Stimulated activated CD8-positive, alpha-beta memory T cell treated with anti-CD3 and anti-CD28 coated beads, Interleukin-2, amount 100 ng/mL, for 48 hours (primary cell): Measurements from ENCODE around the gene INAVA.
A peak's percentile ranks its signal among the peaks of the same experiment; 100 is the strongest.

Experiments used
- DNase-seq, 2 donors: peaks; one replicate each; pipeline ENCODE4 v3.0.0-alpha.2; 2020; ENCODE audit warnings: low read depth in 2 of 2

INAVA gene, protein sequence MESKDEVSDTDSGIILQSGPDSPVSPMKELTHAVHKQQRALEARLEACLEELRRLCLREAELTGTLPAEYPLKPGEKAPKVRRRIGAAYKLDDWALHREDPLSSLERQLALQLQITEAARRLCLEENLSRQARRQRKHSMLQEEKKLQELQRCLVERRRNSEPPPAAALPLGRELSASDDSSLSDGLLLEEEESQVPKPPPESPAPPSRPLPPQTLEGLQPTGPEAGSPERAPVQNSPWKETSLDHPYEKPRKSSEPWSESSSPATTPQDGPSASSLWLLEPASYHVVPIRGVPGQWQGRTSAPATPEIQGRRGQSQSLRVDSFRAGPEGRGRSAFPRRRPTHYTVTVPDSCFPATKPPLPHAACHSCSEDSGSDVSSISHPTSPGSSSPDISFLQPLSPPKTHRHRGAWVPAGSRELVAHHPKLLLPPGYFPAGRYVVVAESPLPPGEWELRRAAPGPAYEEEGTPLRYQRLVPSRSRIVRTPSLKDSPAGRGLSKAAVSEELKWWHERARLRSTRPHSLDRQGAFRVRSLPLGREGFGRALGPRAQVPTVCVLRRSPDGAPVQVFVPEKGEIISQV

DNA sequence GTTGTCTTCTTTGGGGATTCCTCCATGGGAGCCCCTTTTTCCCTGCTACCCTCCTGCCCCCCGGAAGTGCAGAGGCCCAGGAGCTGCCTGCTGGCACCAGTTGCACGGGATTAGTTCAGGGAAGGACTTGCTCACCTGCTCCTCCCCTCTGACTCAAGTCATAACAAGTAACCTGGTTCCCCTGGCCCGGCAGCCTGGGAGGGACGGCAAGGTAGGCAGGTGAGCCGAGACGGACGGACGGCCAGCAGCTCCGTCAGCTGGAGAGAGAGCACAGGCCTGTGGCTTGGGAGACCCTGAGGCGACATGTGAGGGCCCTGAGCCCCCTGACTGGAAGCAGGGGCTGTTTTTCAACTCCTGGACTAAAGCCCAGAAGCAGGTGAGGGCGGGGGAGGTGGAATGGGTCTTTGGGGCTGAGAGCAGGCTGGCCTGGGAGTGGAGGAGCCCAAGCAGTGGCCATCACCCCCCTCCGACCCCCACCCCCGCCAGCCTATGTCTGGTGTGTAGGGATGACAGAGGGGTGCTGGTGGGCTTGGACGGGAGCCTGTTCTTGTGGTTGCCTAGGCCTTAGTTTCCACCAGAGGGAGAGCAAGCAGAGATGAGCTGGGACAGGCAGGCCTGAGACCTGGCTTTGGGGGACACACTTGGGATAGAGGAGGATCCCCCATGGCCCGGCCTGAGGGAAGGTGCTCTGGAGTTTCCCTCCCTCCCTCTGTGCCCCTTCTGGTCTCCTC lies at the start of gene INAVA:
Gene INAVA, plus strand, starts transcription at position 189 of the 731 bp plus-strand sequence. CDS start 3,501 bp downstream, outside the sequence.
- no peak for DNase-seq

DNA sequence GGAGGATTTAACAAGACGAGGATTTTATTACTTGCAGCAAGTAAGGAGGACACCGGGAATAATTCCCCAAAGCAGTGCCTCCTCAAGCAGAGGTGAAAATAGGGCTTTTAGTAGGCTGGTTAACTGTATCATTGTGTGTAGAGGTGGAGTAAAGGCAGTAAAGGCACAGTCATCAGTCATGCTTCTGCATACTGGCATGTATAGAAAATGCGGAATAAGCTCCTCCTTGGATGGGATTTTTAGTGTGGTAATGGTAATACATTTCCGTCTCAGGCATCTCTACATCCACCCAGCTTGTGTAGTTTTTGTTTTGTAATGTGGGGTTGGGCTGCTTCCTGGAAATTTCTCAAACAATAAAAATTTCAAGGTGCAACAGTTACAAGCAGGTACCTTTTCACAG lies 49.3 kb upstream of the INAVA start:
- DNase-seq = no peak

DNA sequence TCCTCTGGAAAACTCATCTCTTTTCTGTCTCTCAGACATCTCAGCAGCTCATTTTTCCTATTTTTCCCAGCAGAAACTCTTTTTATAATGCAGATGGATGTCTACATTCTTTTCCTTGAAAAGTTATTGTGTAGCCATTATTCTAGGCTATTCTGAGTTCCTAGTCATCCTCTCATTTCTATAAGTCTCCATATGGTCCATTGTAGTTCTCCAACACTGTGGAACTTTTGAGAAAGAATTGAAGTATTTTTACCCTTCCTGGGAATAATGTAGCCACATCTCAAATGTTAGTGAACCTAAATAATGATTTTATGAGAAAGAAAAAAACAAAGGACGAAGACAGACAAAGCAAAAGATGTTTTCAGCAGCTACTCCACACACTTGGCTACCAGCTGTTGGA lies 48.3 kb upstream of the INAVA start:
- no peak for DNase-seq

DNA sequence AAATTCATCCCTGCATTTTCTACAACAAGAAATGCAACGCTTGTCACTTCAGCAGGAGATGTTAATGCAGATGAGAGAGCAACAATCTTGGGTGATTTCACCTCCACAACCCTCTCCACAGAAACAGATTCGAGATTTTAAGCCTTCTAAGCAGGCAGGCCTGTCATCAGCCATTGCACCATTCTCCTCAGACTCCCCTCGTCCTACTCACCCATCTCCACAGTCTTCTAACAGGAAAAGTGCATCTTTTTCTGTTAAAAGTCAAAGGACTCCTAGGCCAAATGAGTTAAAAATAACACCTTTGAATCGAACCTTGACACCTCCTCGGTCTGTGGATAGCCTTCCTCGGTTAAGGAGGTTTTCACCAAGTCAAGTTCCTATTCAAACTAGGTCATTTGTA lies 45.3 kb upstream of the INAVA start:
- no peak for DNase-seq

DNA sequence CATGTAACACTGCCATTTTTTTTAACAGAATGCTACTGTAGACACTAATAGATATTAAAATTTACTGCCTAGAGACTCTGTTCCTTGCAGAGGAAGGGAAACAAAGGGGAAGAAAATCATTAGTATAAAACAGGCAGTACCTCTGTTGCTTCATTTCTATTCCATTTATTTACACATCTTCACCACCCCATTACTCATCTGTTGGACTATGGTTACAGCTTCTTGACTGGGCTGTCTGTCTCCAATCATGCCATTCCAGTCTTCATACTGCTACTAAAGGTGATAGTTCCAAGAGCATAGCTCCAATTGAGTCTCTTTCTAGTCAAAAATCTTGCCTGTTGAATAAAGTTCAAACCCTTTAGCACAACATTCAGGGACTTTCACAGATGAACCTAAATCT lies 44.1 kb upstream of the INAVA start:
- no peak for DNase-seq

DNA sequence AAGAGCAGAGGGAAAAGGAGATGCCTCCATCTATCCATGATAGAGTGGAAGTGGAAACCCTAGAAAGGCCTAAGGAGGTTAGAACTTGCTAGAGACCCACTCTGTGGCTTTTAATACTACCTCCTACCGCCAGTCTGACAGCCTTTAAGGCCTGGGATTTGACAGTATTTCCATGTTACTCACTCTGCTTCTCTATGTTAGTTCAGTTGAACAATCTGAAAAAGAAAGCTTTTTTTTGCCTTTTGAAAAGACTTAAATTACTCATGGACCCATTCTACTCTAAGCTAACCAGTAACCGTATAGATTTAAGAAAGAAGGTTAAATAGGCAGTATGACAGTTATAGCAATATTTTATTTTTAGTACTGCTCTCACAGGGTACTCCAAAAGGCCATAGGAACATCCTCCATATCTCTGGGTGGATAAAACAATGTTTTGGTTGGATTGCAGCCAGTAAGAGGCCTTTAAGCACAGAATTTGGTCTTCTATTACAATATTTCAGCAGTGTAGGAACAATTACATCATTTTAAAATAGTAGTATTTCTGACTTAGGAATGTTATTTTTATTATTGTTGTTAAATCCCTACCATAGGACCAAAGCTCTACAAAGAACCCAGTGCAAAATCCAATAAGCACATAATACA lies 37.9 kb upstream of the INAVA start:
- no peak for DNase-seq

DNA sequence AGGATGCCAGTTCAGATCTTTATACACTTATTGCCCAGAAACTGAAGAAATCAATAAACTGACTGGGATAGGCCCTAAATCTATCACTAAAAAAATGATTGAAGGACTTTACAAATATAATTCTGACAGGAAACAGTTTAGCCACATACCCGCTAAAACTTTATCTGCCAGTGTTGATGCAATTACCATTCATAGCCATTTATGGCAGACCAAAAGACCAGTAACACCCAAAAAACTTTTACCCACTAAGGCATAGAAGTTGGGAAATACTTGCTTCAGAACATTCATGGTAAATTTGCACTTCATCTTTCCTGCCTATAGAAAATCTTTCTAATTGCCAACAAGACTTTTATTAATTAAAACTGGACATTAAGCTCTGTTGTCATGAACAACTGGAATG lies 36.9 kb upstream of the INAVA start:
- no peak for DNase-seq

DNA sequence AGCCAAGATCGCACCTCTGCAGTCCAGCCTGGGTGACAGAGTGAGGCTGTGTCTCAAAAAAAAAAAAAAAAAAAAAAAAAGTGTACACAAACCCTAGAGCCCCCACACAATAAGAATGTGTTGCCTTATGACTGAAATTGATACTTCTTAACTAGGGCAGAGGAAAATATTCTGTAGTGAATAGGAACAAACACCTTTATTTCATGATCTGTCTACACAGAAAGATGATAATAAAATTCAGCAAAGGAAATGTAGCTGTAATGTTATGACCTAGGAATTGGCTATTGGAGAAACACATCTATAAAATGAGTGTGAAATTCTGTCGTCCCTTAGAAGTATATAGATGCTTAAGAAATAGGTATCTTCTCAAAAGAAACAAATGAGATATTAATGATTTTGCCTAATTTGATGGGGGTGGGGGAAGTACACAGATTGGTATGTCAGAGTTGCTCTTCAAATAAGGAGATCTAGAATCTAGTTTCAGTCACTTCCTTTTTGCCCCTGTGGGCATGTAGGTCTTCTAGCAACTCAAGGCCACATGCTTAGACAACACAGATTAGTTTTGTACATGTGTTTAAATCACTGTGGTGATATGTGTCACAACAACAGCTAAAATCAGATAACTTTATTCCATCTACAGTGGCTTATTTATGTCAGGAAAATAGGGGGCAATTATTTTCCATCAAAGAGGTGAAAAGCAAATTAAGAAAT lies 32.6 kb upstream of the INAVA start:
- DNase-seq = no peak

DNA sequence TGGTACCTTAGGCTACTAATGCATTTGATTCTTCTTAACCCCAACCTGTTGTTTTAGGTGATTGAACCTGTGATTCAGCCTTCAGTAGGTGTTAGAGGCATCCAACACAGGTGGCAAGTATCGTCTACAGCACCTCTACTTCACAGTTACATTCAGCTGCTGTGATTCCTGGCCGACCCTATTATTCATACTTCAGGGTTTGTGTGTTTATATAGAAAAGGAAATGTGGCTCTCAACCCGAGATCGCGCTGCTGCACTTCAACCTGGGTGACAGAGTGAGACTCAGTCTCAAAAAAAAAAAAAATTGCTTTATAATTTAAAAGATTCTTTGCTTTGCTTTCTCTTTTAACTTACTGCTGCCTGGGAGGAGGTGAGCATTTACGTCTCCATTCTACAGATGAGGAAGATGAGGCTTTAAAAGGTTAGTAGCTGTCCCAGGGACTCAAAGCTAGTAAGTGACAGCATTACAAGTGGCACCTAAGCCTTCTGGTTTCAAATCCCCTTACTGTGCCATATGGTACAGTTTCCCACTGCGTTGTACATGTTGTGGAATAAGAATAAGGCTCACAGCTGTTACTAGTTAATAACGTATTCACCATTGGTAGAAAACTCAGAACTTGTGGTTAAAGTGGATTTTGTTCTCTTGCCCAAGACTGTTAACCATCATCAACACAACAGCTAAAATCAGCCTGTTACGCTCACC lies 31.8 kb upstream of the INAVA start:
- no peak for DNase-seq

DNA sequence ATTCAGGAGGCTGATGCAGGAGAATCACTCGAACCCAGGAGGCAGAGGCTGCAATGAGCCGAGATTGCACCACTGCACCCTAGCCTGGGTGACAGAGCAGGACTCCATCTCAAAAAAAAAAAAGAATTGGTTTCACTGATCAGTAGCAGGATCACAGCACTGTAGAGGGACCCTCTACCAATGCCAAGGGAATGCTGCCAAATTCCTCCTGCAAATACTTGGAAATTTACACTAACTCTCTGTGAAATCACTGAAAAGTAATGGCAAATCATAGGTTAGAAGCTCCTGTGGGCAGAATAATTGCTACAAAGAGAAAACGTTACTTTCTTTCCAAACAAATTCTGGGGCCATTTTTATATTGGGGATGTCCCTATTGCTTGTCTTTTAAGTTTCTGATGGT lies 28.6 kb upstream of the INAVA start:
- DNase-seq = no peak

DNA sequence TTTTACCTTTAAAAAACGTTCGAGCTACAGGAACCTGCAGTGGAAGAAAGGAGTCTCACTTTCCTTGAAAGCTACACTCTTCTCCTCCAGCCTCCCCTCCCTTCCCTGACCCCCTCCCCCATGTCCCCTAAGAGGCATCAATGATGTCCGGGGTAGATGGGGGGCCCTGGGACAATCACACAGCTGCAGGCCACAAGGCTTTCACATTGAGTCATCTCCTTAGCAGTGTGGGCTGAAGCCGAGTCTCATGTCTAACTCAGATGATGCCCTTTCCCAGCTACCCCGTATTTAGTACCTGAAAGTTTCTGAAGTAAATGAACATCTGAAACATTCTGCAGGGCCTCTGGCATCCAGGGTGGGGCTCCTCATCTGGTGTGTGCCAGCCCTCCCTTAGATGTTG lies 28.2 kb upstream of the INAVA start:
- DNase-seq = peak in 1 of 2 donors; percentile 47

DNA sequence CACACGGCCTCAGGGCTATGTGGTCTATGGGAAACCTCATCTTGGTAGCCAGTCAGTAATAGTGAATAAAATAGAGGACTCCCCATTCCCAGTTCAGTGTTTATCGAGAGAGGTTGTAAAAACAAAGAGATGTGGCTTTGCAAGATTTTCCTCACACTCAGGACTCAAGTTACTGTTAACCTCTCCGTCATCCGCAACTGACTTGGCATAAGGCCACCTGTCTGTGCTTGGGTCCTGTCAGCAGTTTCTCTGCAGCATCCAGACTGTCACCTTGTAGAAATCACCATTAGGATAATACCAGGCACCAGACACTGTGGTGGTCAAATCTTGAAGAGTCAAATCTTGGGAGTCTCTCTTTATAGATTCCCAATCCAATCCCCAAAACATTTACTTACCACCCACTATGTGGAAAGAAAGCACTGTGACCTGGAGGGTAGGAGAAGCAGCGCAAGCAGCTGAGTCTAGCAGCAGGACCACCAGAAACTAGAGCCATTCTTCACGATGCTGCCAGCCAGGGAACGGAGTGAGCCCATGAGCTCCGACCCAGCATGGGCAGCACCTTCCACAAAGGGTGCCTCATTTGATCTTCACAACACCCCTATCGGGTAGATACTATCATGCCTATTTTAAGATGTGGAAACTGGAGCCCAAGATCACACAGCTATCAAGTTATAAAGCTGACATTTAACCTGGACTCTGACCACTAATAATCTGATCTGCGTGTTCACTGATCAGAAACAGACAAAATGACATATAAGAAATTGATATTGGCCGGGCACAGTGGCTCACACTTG lies 27.5 kb upstream of the INAVA start:
- DNase-seq = no peak

DNA sequence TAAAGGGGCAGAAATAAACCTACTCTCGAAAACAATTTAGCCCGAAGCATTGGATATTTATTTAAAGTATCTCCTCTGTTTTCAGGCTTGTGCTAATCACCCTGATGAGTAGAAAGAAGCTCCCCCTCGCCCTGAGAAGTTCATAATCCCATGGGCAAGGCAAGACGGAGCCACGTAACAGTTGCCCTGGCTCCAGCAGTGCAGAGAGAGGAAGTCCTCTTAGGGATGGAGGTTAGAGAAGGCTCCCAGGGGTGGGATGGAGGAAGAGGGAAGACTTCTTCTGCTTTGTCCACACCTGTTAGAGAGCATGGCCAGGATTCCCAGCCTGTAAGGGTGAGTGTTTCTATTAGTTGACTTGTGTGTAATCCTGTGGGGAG lies 25.3 kb upstream of the INAVA start:
- DNase-seq = no peak

DNA sequence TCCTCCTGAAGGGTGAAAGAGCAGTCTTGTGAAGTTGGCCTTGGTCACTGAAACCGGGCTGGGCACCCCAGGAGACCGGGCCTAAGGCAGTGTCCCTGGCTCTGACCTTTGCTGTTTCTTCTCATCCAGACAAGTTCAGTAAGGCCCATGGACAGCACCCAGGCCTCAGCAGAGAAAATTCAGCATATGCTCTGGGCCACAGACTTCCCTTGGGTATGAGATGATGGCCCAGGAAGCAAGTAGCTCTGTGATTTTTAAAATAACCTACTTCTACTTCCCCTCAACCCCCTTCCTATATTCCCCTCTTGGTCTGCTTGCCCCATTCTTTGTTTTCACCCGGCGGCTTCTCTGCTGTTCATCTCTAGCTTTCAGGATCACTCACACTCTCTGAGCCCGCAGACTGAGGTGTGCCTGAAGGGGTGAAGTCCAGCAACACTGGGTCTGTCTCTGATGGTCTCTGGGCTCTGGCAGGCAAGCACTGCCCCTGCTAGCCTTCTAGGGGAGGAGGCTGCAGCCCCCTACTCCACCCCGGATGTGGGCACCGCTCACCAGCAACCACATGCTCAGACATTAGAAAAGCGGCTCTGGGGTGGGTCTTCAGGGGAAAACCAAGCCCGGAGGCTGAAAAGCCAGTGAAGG lies 24.8 kb upstream of the INAVA start:
- DNase-seq = no peak

DNA sequence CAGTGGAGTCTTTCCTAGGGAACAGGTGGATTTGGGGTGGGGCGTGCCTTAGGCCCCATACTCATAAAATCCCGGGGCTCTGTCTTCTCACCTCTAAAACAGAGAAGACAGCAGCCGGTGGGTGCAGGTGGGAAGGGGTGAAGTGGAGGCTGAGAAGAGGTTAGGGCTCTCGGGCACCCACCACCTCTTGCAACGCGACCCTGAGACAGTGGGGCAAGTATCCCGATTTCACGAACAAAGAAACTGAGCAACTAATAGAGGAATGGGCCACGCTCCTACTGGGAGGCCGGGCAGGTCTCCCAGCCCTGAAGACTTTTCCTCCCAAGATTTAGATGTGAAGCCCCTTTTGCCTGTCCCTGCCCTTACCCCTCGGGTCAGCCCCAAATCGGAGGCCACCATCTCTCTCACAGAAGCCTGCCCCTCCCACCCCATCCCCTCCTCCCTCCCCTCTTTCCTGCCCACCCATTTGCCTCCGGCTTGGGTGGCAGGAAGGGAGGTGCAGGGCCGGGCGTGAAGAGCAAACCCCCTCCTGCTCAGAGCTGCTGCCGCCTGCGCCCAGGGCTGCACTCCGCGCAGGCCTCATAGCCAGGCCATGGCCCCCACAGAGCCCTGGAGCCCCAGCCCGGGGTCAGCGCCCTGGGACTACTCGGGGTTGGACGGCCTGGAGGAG lies 22.1 kb upstream of the INAVA start, which contains the start of gene GPR25:
Gene GPR25, plus strand, starts transcription at position 536 of the 670 bp plus-strand sequence. Its CDS starts 57 bp downstream, at position 593.
- DNase-seq = no peak

DNA sequence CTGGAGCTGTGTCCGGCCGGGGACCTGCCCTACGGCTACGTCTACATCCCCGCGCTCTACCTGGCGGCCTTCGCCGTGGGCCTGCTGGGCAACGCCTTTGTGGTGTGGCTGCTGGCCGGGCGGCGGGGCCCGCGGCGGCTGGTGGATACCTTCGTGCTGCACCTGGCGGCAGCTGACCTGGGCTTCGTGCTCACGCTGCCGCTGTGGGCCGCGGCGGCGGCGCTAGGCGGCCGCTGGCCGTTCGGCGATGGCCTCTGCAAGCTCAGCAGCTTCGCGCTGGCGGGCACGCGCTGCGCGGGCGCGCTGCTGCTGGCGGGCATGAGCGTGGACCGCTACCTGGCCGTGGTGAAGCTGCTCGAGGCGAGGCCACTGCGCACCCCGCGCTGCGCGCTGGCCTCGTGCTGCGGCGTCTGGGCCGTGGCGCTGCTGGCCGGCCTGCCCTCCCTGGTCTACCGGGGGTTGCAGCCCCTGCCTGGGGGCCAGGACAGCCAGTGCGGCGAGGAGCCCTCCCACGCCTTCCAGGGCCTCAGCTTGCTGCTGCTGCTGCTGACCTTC lies 21.5 kb upstream of the INAVA start:
- DNase-seq = no peak

DNA sequence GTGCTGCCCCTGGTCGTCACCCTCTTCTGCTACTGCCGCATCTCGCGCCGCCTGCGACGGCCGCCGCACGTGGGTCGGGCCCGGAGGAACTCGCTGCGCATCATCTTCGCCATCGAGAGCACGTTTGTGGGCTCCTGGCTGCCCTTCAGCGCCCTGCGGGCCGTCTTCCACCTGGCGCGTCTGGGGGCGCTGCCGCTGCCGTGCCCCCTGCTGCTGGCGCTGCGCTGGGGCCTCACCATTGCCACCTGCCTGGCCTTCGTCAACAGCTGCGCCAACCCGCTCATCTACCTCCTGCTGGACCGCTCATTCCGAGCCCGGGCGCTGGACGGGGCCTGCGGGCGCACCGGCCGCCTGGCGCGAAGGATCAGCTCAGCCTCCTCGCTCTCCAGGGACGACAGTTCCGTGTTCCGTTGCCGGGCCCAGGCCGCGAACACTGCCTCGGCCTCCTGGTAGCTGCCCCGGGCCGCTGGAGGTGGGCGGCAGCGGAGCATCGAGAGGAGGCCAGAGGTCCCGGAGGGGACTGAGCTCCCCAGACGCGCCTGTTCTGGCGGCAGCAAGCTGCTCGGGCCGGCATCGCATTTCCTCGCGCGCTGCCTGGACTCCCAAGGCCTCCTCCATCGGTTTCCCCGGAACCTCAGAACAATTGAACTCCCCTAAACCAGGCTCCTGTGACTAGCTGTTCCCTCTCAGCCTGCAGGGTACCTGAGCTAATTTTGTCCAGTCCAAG lies 20.9 kb upstream of the INAVA start:
- no peak for DNase-seq

DNA sequence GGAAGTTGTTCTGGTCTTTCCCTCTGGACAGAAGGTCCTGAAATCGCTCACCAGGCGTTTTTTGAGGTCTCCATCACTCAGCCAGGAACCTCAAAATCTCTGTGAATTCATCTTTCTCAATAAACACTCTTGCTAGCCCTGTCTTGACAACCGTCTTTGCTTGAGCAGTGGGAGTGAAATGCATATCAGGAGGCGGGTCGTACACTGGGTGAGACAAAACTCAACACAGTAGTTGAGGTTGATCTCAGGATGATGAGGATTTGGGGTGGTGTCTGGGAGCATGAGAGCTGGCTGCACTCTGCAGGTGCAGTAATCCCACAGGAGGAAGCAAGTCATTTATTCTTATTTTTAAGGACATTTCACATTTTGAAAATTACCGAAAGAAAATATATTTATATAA lies 20.0 kb upstream of the INAVA start:
- DNase-seq = no peak
